ENCODE data around the gene PPP2R5D.

PPP2R5D gene

DNA sequence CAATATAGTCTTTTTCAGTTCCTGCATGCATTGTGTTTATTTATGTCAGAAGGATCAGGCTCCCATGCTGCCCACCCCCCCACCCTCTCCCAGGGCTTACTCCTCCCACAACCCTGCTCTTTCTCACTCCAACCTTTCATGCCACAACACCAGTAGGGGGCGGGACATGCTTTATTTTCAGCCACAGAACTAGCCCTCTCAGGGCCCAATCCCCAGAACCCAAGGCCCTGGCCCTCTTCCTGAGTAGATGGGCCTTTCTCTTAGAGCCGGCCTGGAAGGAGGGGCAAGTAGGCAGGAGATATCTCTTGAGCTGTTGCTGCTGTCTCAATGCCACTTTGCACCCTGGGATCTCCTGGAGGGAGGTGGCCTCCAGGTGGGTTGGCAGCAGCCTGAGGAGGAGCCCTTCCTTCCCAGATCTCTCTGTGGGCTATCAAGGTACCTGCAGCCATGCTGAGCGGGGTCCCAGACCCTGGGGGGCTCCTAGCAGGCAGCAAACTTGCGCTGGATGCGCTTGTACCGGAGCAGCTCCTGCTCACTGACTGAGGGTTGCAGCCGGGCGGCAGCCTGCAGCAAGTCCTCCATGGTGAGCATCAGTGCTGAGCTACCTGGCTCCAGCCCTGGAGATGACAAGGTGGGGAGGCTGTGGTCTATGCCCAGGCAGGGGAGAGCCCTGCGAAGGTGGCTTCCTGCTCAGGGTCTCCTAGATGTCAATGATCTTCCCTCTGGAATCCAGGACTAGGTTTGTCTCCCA, 20.3 kb upstream of the PPP2R5D start:
- DNase-seq = peak; percentile 37

DNA sequence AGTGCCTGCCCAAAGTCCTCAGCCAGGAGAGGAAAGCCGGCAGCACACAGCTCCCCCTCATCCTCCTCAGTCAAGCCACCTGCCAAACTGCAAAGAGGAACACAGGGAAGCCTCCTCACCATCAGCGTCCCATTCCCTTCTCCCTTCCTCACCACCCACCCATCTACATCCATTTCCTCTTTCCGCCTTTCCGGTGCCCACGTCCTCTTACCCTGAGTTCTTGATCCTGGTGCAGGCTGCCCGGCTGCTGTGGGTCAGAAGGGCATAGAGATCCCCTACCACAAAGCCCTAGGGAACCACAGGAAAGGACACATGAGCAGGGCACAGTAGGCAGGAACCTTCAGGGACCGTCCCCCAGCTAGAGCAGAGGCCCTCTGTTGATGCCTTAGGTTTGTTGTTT, 17.8 kb upstream of the PPP2R5D start:
- no peak for DNase-seq

DNA sequence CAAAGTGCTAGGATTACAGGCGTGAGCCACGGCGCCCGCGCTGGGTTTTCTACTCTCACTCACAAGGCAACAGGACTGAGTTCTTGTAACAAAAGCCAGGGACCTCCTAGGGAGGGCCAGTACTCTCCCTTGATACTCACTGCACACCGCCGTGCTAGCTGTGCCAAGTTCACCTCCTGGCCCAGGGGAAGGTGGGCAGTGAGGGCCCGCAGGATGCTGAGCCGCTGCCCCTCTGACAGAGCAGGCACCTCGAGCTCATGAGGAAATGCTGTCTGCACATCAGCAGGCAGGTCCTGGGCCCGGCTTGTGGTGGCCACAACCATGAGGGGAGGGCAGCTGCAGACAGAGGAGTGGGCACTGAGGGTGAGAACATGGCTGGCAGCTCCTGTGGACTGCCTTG, 17.1 kb upstream of the PPP2R5D start:
- DNase-seq = no peak

DNA sequence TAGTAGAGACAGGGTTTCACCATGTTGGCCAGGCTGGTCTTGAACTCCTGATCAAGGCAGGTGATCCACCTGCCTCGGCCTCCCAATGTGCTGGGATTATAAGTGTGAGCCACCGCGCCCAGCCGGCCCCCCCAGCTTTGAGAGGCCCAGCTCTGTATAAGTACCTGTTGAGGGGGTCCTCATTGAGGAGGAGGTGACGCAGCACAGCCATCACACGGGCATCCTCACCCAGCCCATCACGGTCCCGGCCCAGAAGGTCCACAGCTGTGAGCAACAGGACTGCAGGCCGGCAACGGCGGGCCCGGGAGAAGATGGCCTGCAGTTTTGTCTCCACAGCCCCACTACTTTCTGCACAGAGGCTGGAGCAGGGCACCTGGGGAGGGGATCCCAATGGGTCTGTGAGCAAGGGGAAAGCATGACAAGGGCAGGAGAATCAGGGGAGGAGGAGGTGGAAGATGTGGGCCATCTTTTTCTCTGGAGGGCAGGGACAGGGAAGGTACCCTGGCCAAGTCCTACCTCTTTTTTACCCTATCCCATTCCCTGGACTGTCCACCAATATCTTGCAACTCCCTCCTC, 16.2 kb upstream of the PPP2R5D start:
- no peak for DNase-seq

DNA sequence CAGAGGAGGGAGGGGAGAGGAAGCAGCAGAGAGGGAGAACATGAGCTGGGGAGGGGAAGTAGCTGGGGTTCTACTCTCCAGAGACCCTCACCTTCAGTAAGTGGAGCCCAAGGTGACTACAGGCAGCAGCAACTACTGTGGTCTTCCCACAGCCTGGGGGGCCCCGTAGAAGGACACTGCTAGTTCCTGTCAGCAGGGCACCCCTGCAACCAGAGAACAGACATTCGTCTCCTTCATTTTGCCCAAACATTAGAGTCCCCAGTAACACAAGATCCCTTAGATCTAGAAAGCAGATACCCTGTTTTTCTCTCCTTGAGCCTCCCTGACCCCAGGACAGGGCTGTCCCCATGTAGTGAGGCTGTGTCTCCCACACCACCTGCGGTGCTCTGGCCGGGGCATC, 15.6 kb upstream of the PPP2R5D start:
- no peak for DNase-seq

DNA sequence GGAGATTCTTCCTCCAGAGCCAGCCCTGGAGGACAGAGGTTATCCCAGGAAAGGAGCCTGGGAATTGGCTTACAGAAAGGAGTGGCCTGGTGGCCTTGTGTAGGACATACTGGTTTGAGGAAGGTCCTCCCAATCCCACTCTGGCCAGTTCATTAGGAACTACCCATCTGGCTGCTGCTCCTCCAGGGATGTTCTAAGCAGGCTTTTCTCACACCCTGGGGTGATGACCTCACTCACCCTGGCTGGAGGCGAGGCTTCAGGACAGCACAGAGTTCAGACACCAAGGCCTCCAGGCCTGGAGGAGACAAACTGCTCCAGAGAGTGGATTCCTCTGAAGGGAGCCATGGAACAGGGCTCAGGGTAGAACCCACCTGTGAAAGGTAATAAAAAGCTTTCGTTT, 14.9 kb upstream of the PPP2R5D start:
- no peak for DNase-seq

DNA sequence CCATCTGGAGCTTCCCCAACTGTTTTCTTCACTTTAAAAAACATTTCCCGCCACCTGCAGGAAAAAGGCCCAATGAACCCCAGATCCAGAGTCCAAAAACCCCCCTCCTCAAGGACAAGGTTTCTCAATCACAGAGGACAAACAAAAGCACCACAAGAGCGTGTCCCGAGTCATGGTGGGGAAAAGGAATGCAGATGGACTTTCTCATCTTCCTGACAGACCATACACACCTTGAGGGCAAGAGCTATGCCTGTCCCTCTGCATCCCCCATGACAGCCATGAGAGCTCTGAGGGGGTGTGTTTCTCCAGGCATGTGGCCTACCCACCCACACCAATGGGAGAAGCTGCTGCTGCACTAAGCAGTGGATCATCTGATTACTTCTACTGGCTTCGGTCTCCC, 14.4 kb upstream of the PPP2R5D start:
- no peak for DNase-seq

DNA sequence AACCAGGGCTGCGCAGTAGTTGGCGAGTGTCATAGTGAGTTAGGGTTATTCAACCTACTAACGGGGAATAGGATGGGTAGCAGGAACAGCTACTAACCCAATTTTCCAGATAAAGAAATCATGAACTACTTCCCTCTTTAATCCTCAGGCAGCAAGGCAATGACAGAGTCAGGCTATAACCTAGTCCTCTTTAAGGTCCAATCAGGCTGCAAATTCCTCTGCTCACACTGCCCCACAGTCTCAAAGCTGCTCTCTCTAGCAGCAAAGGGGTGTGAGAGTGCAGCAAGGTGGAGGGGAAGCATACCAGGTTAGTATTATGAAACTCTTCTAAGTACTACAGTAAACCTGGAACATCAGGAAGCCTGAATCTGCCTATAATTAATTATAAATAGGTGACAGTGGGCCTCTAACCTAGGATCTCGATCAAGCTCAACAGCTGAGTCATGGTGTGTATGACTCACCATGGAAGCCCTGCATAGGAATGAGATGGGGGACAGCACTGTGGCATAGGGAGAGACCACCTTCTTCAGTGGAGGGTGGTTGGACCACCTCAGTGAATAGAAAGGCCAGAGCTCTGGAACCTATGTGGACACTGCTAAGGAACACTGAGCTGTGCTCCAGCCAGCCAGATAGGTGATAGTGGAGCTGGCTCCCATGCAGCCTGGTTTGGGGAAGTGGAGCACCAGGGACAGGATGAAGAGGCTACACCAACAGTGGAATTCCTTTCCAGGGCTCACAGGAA, 13.3 kb upstream of the PPP2R5D start:
- no peak for DNase-seq

DNA sequence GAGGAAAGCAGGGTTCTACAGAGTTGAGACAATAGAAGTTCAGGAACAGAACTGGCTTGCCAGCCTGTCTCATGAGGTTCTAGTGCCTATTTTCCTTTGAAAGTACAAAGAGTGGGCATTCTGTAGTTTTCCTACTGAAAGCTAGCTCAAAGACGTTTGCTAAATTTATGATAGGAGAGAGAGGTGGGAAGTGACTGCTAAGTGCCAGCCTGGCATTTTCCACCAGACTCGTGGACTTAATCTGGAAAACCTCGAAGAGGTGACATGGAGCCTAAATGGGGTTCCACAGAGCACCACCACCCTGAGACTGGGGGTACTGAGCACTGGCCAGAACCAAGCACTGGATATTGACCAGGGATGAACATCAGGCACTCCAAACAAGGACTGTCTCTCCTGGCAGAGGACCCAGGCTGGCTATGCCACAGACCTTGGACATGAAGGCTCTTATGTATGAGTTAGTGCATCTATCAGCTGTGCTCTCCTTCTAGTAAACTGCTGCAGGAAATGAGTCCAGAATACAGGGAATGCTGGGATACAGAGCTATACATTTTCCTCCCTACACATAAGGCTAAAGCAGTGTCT, 12.5 kb upstream of the PPP2R5D start:
- DNase-seq = no peak

DNA sequence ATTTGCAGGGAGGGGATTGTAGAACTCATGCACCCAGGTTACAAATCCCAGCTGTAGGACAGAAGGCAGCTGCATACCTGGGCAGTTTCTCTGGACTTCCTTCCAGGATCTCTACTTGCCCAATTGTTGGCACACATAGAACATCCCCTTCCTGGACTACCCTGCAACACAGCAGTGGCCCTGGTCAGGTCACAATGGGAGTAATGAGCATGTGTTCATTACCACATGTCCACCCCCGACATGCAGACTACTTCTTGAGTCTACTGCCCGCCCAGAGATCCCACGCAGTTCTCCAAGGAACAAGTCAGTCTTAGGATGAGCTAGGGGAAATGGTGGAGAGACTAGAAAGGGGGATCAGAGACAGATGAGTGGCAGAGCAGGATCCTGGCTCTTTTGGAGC, 10.4 kb upstream of the PPP2R5D start:
- no peak for DNase-seq

DNA sequence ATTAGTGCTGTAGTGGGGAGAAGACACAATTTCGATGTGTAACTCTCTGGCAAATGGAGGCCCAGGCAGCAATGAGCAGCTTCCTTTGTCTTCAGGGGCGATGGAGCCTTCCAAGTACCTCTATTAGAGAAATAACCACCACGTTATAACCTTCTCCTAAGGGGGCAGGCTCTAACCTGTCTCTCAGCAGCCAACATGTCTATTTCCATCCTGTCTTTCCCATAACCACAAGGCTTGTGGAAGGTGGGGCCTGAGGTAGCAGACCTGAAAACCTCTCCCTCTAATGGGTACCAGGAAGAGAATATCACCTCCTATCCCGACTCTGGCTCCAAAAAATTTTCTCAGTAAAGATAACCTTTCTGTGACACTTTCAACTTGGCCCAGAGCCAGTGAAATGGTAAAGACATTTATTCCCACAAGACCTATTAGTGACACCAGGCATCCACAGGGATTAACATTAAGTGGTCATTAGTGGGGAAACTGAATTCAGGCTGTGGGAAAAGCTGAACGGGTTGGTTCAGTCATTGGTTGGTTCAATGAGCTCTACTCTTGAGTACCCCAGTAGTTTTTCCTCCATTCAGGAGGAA, 9.4 kb upstream of the PPP2R5D start:
- DNase-seq = no peak

DNA sequence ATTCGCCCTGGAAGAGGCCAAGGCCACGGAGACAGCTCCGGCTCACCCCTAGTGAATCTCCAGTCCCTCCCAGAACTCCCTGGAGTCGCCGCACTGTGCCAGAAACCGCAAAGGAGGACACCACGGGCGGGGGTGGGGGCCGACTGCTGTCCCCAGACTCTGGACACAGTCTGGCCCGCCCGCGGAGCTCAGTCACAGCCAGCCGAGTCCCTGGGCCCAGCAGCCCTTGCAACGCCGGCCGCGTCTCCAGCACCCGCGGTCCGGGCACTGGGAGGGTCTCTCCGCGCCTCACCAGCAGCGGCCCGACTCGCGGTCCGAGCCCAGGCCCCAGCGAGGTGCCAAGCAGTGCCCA, 5.9 kb upstream of the PPP2R5D start:
- DNase-seq = no peak

DNA sequence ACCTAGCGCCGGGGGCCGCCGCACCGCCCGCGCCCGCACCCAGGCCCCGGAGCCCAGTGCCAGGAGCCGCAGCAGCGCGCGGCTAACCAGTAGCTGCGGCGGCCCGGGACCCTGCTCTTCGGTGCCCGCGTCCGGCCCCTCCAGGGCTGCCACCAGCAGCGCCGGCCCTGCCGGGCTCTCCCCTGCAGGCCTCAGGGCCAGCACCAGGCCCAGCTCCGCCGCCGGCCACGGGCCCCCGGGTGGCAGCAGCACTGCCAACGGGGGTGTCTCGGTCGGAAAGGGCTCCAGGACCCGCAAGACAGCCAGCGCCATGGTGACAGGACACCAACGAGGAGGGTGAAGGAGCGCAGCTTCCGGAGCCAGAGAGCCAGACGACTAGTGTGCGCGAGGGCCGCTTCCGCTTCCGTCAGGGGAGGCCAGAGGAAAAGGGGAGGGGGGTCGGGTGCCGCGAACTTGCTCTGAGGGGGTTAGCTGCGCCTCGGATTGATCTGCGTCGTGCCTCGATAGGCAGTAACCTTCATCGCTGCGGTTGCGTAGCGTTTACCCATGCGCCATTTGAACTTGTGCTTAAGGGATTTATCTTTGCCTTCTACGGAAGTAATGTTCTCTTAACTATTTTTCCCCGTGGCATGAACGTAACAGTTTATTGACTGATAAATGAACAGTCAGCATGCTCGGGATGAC, 5.4 kb upstream of the PPP2R5D start, which contains the start of gene PEX6:
Gene PEX6 (minus strand): TSS at position 343 of the 684 bp plus-strand sequence. CDS start 31 bp downstream, at position 312.
- DNase-seq = peak; percentile 91

DNA sequence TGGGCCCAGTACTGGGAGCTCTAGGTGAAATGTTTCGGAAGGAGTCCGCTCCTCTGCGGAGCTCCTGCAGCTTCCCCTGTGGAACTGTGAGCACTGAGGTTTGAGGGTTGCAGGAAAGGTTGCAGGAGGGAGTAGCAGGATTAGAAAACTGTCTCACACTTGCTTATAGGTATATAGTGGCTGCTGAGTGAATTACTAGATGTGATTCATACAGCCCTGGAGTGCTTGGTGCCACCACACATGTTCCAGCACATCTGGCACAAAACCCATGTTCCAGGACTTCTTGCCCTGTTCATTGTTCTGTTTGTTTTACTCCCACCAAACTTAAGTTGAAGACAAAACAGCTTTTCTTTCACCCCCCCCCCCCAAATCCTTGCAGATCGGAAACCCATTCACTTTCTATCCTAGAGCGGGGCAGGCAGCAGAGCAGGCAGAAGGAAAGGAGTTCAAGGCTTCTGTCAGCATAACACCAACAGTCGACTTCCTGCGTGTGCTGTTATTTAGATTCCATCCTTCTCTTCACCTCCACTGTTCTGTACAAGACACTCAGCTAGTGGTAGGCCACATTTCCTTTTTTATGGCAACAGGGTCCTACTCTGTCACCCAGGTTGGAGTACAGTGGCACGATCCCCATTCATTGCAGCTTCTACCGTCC, 4.7 kb upstream of the PPP2R5D start:
- no peak for DNase-seq

DNA sequence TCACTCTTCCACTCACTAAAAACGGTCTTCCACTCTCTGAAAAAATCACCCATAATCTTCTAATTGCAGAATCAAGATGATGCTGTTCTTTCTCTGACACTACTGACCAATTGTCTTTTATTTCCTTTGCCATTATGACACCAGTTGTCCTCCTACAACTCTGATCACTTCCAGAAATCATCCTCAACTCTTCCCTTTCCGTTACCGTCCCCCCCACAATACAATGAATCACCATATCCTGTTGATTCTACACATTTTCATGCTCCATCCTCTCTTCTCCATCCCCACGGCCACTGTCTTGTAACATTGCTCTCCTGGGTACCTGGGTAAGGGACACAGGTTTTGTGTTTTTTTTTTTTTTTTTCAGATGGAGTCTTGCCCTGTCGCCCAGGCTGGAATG, 2.5 kb upstream of the PPP2R5D start:
- no peak for DNase-seq

DNA sequence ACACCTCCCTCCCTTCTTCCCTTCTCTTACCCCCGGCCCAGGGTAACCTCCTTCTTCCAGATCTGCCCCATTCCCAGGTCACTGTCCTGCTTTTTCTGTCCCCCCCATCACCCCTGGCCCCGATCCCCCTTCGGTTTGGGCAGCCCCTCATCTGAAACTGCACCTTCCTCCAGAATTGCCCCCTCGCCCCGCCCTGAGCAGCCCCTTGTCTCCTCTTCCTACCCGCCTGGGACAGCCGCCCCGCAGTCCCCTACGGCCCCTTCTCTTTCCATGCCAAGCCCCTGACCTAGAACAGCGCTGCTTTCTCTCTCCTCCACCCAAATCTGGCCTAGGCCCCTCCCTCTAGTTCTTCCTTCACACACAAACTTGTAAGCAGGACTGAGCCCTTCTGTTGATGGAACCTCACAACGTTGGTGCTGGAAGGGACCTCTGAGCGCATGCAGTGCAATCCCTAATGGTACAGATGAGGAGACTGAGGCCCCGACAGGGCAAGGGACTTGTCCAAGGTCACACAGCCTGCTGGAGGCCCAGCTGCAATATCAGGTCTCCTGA, 630 bp downstream of the PPP2R5D start:
- DNase-seq = no peak

DNA sequence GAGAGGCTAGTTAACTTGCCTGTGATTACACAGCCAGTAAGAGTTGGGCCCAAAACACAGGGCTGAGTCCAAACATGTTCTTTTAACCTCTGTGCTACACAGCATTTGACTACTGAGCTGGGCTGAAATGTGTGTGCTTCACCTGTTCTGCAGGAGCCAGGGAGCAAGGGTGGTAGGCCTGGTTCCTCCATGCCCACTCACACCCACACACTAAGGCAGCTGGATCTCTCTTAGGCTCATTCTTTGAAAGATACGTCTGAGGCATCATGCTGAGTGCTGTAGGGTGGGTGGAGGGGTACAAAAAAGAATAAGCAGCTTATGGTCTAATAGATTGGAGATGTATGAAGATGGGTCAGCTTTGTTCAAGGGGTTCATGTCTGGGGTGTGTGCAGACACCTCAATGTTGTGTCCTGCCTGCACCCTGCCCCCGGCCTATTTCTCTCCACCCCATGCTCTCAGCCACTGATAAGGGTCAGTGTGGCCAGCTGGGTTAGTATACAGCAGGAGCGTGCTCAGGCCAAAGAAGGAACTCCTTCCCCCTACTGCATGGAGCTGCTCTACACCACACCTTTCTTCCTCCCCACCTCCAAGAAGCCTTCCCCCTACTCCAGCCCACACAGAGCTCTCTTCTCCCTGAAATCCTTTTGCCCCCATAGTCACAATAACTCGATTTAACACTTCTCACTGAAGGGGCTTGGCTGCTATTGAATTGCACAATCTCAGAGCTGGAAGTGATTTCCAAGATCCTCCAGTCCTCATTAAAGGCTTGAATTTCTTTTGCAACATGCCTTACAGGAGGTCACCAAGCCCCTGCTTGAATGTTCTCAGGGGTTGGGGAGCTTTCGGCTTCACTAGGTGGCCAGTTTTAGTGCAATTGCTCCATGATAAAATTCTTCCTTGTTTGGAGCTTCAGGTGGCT, 3.4 kb downstream of the PPP2R5D start:
- no peak for DNase-seq

DNA sequence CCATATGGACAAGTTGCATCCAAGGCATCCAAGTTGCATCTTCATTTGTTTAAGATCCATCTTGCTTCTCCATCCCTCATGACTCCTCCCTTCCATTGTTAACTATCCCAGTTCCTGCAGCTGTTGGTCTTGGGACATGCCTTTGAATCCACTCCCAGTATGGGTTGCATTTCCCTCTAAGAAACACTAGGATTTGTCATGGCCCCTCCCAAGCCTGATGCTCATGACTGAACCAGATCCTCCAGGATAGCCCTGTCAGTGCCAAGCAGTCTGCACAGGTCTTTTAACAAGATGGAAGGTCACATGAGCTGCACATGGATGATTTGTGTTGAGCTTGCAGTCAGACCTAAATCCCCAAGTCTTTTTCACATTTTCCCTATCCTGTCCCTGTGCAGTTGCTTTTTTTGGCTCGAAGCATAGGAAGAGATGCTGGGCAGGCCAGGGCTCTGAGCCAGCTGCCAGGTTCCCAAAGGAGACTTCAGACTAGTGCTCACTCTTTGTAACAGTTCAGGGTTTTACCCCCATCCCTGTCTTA, 4.2 kb downstream of the PPP2R5D start:
- DNase-seq = no peak

DNA sequence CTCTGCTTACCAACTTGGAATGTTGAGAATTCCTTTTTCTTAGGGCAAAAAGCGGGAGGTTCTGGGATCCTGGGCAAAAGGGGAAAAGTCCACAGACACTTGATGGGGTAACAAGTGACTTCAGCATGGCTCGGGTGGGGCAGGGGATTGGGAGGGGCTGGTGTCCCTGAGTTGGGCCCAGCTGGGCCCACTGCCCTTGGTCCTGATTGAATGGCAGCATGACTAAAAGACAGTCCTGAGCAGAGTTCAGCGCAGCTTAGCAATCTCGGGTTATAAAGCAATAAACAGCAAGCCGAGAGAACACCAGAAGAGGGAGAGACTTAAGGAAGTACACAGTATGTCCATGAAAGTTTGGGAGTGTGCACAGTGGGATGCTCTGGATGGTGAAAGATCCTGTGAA, 5.6 kb downstream of the PPP2R5D start:
- no peak for DNase-seq

DNA sequence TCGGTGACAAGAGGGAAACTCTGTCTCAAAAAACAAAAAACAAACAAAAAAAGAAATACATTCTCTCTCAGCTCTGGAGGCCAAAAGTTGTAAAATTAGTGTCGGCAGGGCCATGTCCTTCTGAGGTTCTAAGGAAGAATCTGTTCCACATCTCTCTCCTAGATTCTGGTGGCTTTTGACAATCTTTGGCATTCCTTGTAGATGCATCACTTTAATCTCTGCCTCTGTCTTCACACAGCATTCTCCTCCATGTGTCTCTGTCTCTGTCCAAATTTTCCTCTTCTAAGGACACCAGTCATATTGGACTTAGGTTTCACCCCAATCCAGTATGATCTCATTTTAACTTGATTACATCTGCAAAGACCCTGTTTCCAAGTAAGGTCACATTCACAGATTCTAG, 9.1 kb downstream of the PPP2R5D start:
- DNase-seq = no peak

DNA sequence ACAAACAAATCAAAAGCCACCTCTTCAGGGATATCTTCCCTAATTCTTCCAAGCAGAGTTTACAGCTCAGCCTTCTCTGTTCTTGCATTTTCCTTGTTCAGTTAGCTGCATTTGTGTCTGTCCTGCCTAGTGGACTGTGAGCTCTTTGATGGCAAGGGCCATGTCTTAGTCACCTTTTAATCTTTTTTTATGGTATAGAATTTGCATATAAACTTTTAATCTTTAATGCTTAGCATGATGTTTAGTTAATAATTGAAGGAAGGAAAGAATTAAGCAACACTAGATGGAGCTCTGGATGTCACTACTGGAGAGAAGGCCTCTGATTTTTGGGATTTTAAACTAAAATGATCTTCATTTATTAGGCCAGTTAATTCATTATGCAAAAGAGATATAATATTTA, 12.1 kb downstream of the PPP2R5D start:
- no peak for DNase-seq
